Central memory CD4-positive, alpha-beta T cell (primary cell): ENCODE results near the gene RCAN1.
"Not testable (repeated sequence)": the region's sequence is repeated elsewhere in the genome, so short reads cannot be mapped to it uniquely, and the experiment has no call there.

Experiments used
- DNase-seq: peaks from one replicate; pipeline ENCODE4 v3.0.0; 2022

Gene RCAN1

GRCh38 chr21:34621434-34622350 lies 6.8 kb upstream of the RCAN1 start:
- DNase-seq, result no peak

- no peak for DNase-seq
Observed at GRCh38 chr21:34619841-34620665, 5.1 kb upstream of the RCAN1 start.

- no peak for DNase-seq
Observed at GRCh38 chr21:34618941-34619340, 4.0 kb upstream of the RCAN1 start.

- no peak for DNase-seq
Observed at GRCh38 chr21:34617753-34618339, 2.9 kb upstream of the RCAN1 start.

- no peak for DNase-seq
Observed at GRCh38 chr21:34615487-34615814, 538 bp upstream of the RCAN1 start.

GRCh38 chr21:34613679-34614627 lies 960 bp downstream of the RCAN1 start:
- DNase-seq, result no peak

GRCh38 chr21:34612557-34612956 lies 2.4 kb downstream of the RCAN1 start:
- no peak for DNase-seq

- DNase-seq, result no peak
Observed at GRCh38 chr21:34612056-34612455, 2.9 kb downstream of the RCAN1 start.

GRCh38 chr21:34611528-34611927 lies 3.4 kb downstream of the RCAN1 start:
- no peak for DNase-seq

- no peak for DNase-seq
Observed at GRCh38 chr21:34609933-34610549, 4.9 kb downstream of the RCAN1 start.

- DNase-seq, result no peak
Observed at GRCh38 chr21:34609244-34609932, 5.5 kb downstream of the RCAN1 start.

- not testable (repeated sequence) for DNase-seq
Observed at GRCh38 chr21:34607376-34607775, 7.5 kb downstream of the RCAN1 start.

- DNase-seq, result no peak
Observed at GRCh38 chr21:34606621-34607020, 8.3 kb downstream of the RCAN1 start.

GRCh38 chr21:34606051-34606450 lies 8.9 kb downstream of the RCAN1 start:
- DNase-seq, result no peak

GRCh38 chr21:34604956-34605355 lies 10.0 kb downstream of the RCAN1 start:
- DNase-seq, result not testable (repeated sequence)

GRCh38 chr21:34604556-34604955 lies 10.4 kb downstream of the RCAN1 start:
- no peak for DNase-seq

GRCh38 chr21:34603710-34604057 lies 11.2 kb downstream of the RCAN1 start:
- no peak for DNase-seq

GRCh38 chr21:34603002-34603709 lies 11.8 kb downstream of the RCAN1 start:
- DNase-seq, result peak; percentile 28

GRCh38 chr21:34602061-34602460 lies 12.9 kb downstream of the RCAN1 start:
- no peak for DNase-seq

- DNase-seq, result no peak
Observed at GRCh38 chr21:34599534-34600101, 15.3 kb downstream of the RCAN1 start.
